GM13976 (cell line): ENCODE measurements around the gene ARMS2.

ENCODE experiments used
- DNase-seq: peaks from one replicate; pipeline ENCODE4 v3.0.0; 2012; ENCODE audit warnings: low spot score
- CTCF ChIP-seq: IDR thresholded peaks from 2 replicates; pipeline ENCODE4 v1.5.1; 2012; ENCODE audit warnings: borderline replicate concordance, mild to moderate bottlenecking; ENCODE audit not compliant: insufficient read depth; ENCODE audit errors: extremely low read depth, missing control alignments, control extremely low read depth
- in situ Hi-C: fragments of 300-500 bp; cut with MboI; formaldehyde crosslinking; loops from one replicate; pipeline ENCODE4 v1.12.0; 2022; ENCODE audit warnings: low sequenced_read_pairs, mixed read lengths, inconsistent platforms; ENCODE audit not compliant: unreplicated experiment

Gene ARMS2

GRCh38 chr10:122492006-122492405, 37.6 kb downstream of the ARMS2 start:
- TF ChIP-seq CTCF: no peak
- in situ Hi-C loops: no loop called here
- DNase-seq: no peak

- in situ Hi-C loops: no loop called here
- DNase-seq: no peak
- TF ChIP-seq CTCF: no peak
Measured at GRCh38 chr10:122492999-122493481, 38.6 kb downstream of the ARMS2 start.

- no peak for TF ChIP-seq CTCF
- DNase-seq: no peak
- in situ Hi-C loops: no loop called here
Measured at GRCh38 chr10:122493761-122494160, 39.3 kb downstream of the ARMS2 start.

- DNase-seq: no peak
- in situ Hi-C loops: no loop called here
- no peak for TF ChIP-seq CTCF
Measured at GRCh38 chr10:122494173-122494820, 39.8 kb downstream of the ARMS2 start.

- in situ Hi-C loops: no loop called here
- no peak for DNase-seq
- no peak for TF ChIP-seq CTCF
Measured at GRCh38 chr10:122494833-122495232, 40.4 kb downstream of the ARMS2 start.

GRCh38 chr10:122495406-122496340, 41.2 kb downstream of the ARMS2 start:
- no peak for DNase-seq
- no peak for TF ChIP-seq CTCF
- in situ Hi-C loops: no loop called here
